PFSK-1 (cell line): ENCODE results near the gene ST3GAL5.

ENCODE experiments used
- POLR2AphosphoS5 ChIP-seq: IDR thresholded peaks from 2 replicates; pipeline ENCODE4 v1.6.1; 2012; ENCODE audit warnings: low read depth, mild to moderate bottlenecking, control low read depth, low read length, moderate library complexity
- SIN3A ChIP-seq: IDR thresholded peaks from 2 replicates; pipeline ENCODE4 v1.6.1; 2012; ENCODE audit warnings: mild to moderate bottlenecking, low read length, moderate library complexity, borderline replicate concordance; ENCODE audit not compliant: insufficient read depth
- TAF1 ChIP-seq: IDR thresholded peaks from 2 replicates; pipeline ENCODE4 v1.6.1; 2012; ENCODE audit warnings: low read length, control low read depth, borderline replicate concordance; ENCODE audit not compliant: insufficient read depth
- TF ChIP-seq, protein P1 (sequence below), 2 experiments: IDR thresholded peaks; 2 replicates each; pipeline versions ENCODE4 v1.6.1 to v1.8.0; 2011 to 2012; ENCODE audit warnings: low read depth in 2 of 2, low read length in 2 of 2, control low read depth in 1 of 2, inconsistent platforms in 1 of 2, mild to moderate bottlenecking in 1 of 2, moderate library complexity in 1 of 2; ENCODE audit not compliant: insufficient read depth in 1 of 2

- TF ChIP-seq POLR2AphosphoS5, result no peak
- no peak for TF ChIP-seq TAF1
- TF ChIP-seq, protein P1, sequence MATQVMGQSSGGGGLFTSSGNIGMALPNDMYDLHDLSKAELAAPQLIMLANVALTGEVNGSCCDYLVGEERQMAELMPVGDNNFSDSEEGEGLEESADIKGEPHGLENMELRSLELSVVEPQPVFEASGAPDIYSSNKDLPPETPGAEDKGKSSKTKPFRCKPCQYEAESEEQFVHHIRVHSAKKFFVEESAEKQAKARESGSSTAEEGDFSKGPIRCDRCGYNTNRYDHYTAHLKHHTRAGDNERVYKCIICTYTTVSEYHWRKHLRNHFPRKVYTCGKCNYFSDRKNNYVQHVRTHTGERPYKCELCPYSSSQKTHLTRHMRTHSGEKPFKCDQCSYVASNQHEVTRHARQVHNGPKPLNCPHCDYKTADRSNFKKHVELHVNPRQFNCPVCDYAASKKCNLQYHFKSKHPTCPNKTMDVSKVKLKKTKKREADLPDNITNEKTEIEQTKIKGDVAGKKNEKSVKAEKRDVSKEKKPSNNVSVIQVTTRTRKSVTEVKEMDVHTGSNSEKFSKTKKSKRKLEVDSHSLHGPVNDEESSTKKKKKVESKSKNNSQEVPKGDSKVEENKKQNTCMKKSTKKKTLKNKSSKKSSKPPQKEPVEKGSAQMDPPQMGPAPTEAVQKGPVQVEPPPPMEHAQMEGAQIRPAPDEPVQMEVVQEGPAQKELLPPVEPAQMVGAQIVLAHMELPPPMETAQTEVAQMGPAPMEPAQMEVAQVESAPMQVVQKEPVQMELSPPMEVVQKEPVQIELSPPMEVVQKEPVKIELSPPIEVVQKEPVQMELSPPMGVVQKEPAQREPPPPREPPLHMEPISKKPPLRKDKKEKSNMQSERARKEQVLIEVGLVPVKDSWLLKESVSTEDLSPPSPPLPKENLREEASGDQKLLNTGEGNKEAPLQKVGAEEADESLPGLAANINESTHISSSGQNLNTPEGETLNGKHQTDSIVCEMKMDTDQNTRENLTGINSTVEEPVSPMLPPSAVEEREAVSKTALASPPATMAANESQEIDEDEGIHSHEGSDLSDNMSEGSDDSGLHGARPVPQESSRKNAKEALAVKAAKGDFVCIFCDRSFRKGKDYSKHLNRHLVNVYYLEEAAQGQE (IDR thresholded peaks at IDR 0.05; ENCODE audit: insufficient read depth in 1 of 2, low read depth in 2 of 2, low read length in 2 of 2), result no peak
- TF ChIP-seq SIN3A, result no peak
Measured at GRCh38 chr2:85886141-85886540, 2.6 kb downstream of the ST3GAL5 start.
